Subcutaneous adipose tissue (tissue), 4 donors: ENCODE results near the gene STARD4. TPM values are rescaled to one million over a fixed set of nuclear protein-coding genes. Genes with fewer than 3 reads are reported as not detected.

ENCODE experiments used
- CTCF ChIP-seq: fragments of 450-650 bp; IDR thresholded peaks from one replicate; pipeline ENCODE4 v1.5.1; 2016; ENCODE audit warnings: low read depth, mild to moderate bottlenecking, control low read depth, antibody characterized with exemption, moderate library complexity
- total RNA-seq, 4 donors: library from RNA; depleted of rRNA; stranded (reverse); fragments of >200 nt; gene quantifications; one replicate each; pipeline ENCODE4 v1.1.0, GENCODE V29; 2016

STARD4 gene
- total RNA-seq, 4 donors from 2014 or later: 5.8 to 24.5 (median 11.7) TPM

DNA sequence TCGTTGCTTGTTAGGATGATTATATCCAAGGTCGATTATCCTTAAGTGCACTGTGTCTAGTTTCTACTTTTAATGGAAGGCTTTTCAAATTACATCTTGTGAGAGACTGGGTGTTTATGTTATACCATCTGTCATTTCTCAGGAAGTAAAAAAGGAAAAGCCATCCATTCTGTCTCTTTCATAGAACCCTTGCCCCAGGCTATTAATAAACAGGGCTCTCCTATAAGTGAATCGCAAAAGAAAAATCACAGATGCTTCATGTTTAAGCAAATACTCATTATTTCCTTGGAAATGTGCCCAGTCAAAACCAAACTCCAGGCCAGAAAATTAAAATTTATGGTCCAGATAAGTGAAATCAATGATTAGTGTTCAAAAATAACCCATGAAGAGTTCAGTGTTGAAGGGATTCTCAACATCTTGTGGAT lies 58.1 kb downstream of the STARD4 start:
- no peak for TF ChIP-seq CTCF

GRCh38 chr5:111453747-111454146 lies 58.6 kb downstream of the STARD4 start:
- TF ChIP-seq CTCF: no peak

GRCh38 chr5:111453295-111453694 lies 59.0 kb downstream of the STARD4 start:
- no peak for TF ChIP-seq CTCF

DNA sequence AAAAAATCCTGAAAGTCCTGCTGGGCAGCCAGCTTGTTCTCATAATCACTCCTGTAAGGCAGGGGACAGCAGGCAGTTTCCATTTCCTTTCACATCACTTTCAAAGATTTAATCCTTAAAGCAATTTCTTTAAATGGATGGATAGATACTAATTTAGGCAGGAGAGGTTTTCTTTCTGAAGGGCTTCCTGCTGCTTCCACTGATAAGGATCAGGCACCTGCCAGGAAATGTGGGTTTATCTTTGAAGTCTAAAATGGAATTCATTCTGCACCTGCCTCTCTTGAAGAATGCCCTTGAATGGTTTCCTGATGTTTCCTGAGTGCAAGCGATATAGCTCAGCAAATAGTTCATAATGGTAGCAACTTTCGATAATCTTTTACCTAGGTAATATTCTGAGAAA lies 64.5 kb downstream of the STARD4 start:
- TF ChIP-seq CTCF: no peak

DNA sequence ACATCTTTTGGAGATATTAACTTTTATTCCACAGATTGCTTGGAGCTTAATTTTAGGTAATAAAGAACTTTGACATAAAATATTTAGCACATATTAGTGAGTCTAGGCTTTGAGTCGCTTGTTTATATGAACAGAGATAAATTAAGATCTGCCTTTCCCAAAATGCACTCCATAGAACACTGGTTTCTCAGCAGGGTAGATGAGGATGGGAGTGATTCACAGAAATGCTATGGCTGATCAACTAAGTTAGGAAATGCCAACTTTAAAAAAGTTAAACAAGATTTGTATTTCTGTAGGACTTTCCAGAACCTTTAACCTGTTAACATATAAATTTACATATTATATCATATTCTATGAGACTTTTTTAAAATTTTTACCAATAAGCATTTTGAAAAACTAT lies 65.2 kb downstream of the STARD4 start:
- no peak for TF ChIP-seq CTCF

Other genes starting within 250 kb of the STARD4 start
- 1 to 10 TPM; 3.9 to 8.5 (median 7.1) TPM for gene NREP, start 244.7 kb upstream of the STARD4 start, total RNA-seq